Muscle layer of duodenum (tissue), 2 donors: Measurements from ENCODE around the gene TGIF2.

Source experiments
- H3K27ac ChIP-seq: one replicate; pipeline ENCODE4 v1.7.0; 2013; ENCODE audit warnings: mild to moderate bottlenecking, low read length
- H3K27me3 ChIP-seq: one replicate; pipeline ENCODE4 v1.7.0; 2013; ENCODE audit warnings: low read depth, mild to moderate bottlenecking, control low read depth, low read length
- H3K36me3 ChIP-seq, 2 donors: one replicate each; pipeline ENCODE4 v1.7.0; 2013; ENCODE audit warnings: low read length in 2 of 2, control low read depth in 1 of 2, mild to moderate bottlenecking in 1 of 2; ENCODE audit not compliant: insufficient read depth in 2 of 2, control insufficient read depth in 1 of 2
- H3K4me1 ChIP-seq, 2 donors: one replicate each; pipeline ENCODE4 v1.7.0; 2013; ENCODE audit warnings: low read length in 2 of 2, mild to moderate bottlenecking in 2 of 2, control low read depth in 1 of 2, moderate library complexity in 1 of 2; ENCODE audit not compliant: insufficient read depth in 2 of 2, control insufficient read depth in 1 of 2
- H3K4me3 ChIP-seq, 2 donors: one replicate each; pipeline ENCODE4 v1.7.0; 2013; ENCODE audit warnings: low read length in 2 of 2, low read depth in 1 of 2, mild to moderate bottlenecking in 1 of 2
- H3K9me3 ChIP-seq, 2 donors: one replicate each; pipeline ENCODE4 v1.7.0; 2013; ENCODE audit warnings: low read length in 2 of 2, control low read depth in 1 of 2, mild to moderate bottlenecking in 1 of 2; ENCODE audit not compliant: control insufficient read depth in 1 of 2
- donor health status: healthy.

TGIF2 gene

DNA sequence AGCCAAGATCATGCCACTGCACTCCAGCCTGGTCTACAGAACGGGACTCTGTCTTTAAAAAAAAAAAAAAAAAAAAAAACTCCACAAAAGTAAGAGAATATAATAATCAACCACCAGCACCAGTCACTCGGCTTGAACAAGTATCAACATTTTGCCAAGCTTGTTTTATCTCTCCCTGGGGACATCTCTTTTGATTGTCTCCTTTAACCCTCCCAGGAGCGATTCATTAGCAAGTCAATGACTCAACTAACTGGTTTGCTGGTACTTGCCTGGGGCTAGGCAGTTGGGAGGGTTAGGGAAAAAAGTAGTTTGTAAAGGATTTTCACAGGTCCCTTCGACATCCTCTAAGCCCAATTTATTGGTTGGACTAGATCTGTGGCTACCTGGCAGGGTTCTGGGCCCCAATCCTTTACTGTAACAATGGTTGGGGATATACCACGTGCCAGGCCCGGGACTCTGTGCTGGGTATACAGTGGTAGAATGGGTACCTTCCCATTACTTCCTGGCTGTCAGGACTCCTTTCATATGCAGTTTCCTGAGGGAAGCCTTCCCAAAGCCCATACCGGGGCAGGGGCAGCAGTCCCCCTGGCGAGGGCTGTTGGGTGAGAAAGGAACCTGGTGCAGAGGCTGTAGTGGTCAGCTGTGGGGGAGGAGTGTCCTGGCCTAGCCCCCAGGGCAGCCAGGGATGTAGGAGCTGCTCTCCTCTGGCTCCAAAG, 12.2 kb downstream of the TGIF2 start:
- Histone ChIP-seq H3K36me3 (peaks cover 14 to 22% of the 10 kb centered on the region in 2 donors), H3K9me3 (no peaks in the 10 kb centered on the region), H3K4me3 (no peak overlapping the region), H3K27me3 (no peaks in the 10 kb centered on the region), H3K27ac (no peak overlapping the region), H3K4me1 (no peaks in the 10 kb centered on the region)

- no peaks in the 10 kb centered on the region for H3K9me3 ChIP-seq
- H3K27ac ChIP-seq = no peak overlapping the region
- no peaks in the 10 kb centered on the region for H3K4me1 ChIP-seq
- H3K36me3 ChIP-seq = peaks cover 9 to 16% of the 10 kb centered on the region in 2 donors
- no peak overlapping the region for H3K4me3 ChIP-seq
- no peaks in the 10 kb centered on the region for H3K27me3 ChIP-seq
Measured at GRCh38 chr20:36587388-36588070, 14.1 kb downstream of the TGIF2 start.

DNA sequence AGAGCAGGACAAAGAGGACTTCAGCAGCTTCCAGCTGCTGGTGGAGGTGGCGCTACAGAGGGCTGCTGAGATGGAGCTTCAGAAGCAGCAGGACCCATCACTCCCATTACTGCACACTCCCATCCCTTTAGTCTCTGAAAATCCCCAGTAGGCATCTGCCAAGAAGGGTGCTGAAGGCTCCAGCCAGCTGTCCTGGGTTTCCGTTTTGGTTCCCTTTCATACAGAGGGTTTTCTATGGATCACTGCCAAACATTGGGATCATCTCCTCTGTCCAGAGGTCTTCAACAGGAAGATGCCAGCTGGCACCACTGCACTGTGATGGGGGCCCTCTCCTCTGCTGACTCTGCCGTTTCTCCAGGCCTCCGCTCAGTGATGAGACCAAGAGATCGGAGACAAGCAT, 17.9 kb downstream of the TGIF2 start:
- H3K27ac ChIP-seq = no peak overlapping the region
- H3K4me3 ChIP-seq = no peak overlapping the region
- H3K9me3 ChIP-seq = no peaks in the 10 kb centered on the region
- peaks cover 4 to 8% of the 10 kb centered on the region in 2 donors for H3K36me3 ChIP-seq
- no peaks in the 10 kb centered on the region for H3K27me3 ChIP-seq
- no peaks in the 10 kb centered on the region for H3K4me1 ChIP-seq

GRCh38 chr20:36591854-36592641, 18.7 kb downstream of the TGIF2 start:
- Histone ChIP-seq H3K36me3 (peaks cover 4 to 7% of the 10 kb centered on the region in 2 donors), H3K27ac (no peak overlapping the region), H3K4me3 (no peak overlapping the region), H3K4me1 (no peaks in the 10 kb centered on the region), H3K27me3 (no peaks in the 10 kb centered on the region), H3K9me3 (no peaks in the 10 kb centered on the region)

DNA sequence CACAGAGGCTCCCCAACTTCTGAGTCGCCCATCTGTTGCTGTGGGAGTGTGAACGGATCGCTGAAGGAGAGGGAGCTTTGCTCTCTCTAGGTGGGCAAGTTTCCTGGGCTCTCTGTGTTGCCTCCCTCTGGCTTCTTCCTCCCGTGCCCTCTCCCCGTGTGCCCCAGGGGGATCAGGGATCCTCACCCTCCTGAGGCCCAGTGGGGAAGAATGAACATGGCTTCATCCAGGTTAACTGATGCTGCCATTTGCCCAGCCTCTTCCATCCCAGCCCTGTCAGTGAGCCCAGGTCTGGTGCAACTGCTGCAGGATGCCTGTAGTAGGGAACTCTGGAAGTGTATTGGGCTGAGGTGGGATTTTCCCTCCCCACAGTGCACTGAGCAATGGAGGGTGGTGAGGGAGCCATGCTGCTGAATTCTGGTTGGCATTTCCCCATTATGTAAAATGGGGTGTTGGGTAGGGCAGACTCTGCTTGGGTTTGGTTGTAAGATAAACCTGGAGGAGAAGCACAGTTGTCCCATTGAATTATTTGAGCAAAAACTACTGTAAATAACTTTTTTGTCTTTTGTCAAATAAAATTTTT, 20.0 kb downstream of the TGIF2 start:
- no peak overlapping the region for H3K27ac ChIP-seq
- H3K4me3 ChIP-seq = no peak overlapping the region
- H3K36me3 ChIP-seq = peaks cover 4% of the 10 kb centered on the region in 2 donors
- H3K9me3 ChIP-seq = no peaks in the 10 kb centered on the region
- no peaks in the 10 kb centered on the region for H3K27me3 ChIP-seq
- no peaks in the 10 kb centered on the region for H3K4me1 ChIP-seq

GRCh38 chr20:36599912-36600345, 26.5 kb downstream of the TGIF2 start:
- no peak overlapping the region for H3K27ac ChIP-seq
- no peaks in the 10 kb centered on the region for H3K27me3 ChIP-seq
- H3K4me1 ChIP-seq = no peaks in the 10 kb centered on the region
- H3K9me3 ChIP-seq = no peaks in the 10 kb centered on the region
- no peak overlapping the region for H3K4me3 ChIP-seq
- H3K36me3 ChIP-seq = no peaks in the 10 kb centered on the region

GRCh38 chr20:36601540-36601939, 28.1 kb downstream of the TGIF2 start:
- Histone ChIP-seq H3K27ac (no peak overlapping the region), H3K4me3 (no peak overlapping the region), H3K4me1 (peaks cover 2 to 3% of the 10 kb centered on the region in 2 donors), H3K9me3 (no peaks in the 10 kb centered on the region), H3K36me3 (peaks cover 0 to 4% of the 10 kb centered on the region in 2 donors), H3K27me3 (no peaks in the 10 kb centered on the region)

DNA sequence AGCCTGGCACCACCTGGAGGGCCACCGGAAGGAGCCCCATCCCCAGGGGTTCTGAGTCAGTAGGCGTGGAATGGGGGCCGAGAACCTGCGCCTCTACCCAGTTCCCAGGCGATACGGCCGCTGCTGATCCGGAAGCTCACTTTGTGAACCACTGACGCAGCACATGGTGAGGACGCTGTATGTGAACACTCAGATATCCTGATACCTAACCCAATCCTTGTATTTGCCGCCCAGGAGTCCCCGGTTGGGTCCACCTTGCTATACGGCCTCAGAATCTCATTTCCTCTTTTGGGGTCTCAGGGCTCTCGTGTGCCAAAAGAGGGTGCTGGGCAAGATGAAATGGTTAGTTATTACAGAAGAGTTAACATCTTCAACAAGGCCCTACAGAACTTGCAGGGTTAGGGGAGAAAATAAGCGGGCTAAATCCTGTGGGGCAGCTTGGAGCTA, 31.6 kb downstream of the TGIF2 start:
- Histone ChIP-seq H3K4me3 (peak overlapping the region; percentile 44 to 96), H3K27me3 (no peaks in the 10 kb centered on the region), H3K4me1 (peaks cover 12 to 16% of the 10 kb centered on the region in 2 donors), H3K9me3 (no peaks in the 10 kb centered on the region), H3K36me3 (peaks cover 15 to 22% of the 10 kb centered on the region in 2 donors), H3K27ac (peak overlapping the region; percentile 89)

GRCh38 chr20:36605399-36606157, 32.2 kb downstream of the TGIF2 start, which contains the start of gene RAB5IF:
TSS of gene RAB5IF (plus strand) at chr20:36605779. CDS start at chr20:36605952, 173 bp downstream.
- H3K27ac ChIP-seq = peak within 1 kb of the TSS; percentile 94
- peaks cover 15 to 27% of the 10 kb centered on the region in 2 donors for H3K36me3 ChIP-seq
- H3K27me3 ChIP-seq = no peaks in the 10 kb centered on the region
- H3K4me1 ChIP-seq = peaks cover 12 to 16% of the 10 kb centered on the region in 2 donors
- no peaks in the 10 kb centered on the region for H3K9me3 ChIP-seq
- H3K4me3 ChIP-seq = peak within 1 kb of the TSS; percentile 96 to 98

DNA sequence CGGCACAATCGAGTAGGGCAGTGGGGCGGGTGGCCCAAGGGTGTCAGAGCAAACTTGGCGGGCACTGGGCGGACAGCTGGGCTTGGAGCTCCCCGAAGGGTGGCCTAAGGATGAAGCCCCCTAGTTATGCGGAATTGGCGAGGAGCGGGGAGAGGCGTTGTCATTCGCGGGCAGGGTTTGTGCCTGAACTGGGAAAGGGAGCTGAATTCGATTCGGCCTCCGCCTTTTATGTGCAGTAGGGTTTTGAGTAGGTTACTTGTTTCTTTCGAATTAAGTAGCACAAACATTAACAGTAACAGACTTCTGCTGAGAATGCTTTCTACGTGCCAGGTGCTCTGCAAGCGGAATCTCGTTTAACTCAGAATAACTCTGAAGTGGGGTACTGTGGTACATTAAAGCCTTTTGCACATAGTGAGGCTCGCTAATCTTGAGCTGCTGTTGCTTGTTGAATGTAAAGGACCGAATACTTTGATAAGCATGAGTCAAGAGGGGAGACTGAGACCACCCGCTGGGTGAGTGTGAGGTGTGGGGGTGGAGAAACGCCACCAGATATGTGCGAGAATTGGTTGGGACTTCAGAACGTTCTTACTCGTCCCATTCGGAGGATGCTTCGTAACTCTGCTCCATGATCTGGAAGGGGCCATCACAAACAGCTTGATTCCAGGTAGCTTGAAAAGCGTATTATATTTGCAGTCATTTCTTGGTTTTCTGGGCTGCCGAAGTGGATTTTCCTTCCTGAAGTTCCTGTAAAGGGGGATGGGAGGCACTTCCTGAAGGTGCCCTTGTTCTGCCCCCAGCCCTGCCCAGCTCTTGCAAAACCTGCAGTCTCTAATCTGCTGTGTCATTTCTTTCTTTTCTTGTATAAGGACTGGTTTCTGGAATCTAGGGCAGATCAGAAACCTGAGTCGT, 33.0 kb downstream of the TGIF2 start:
- peak overlapping the region; percentile 96 to 98 for H3K4me3 ChIP-seq

More for the DNA sequence above, 33.0 kb downstream of the TGIF2 start:
- Histone ChIP-seq H3K27ac (peak overlapping the region; percentile 94), H3K27me3 (no peaks in the 10 kb centered on the region), H3K9me3 (no peaks in the 10 kb centered on the region), H3K36me3 (peaks cover 20 to 35% of the 10 kb centered on the region in 2 donors), H3K4me1 (peaks cover 12 to 16% of the 10 kb centered on the region in 2 donors)
